Activated CD4-positive, alpha-beta T cell treated with anti-CD3 and anti-CD28 coated beads, Interleukin-2, Interleukin-6, amounts not matched to agents 100 ng/mL and 50 ng/mL, durations not matched to agents 16 hours and 8 hours (primary cell): ENCODE measurements around the gene PCSK6.
"Not testable (repeated sequence)": the region's sequence is repeated elsewhere in the genome, so short reads cannot be mapped to it uniquely, and the experiment has no call there.

ENCODE experiments used
- DNase-seq: peaks from one replicate; pipeline ENCODE4 v3.0.0-alpha.2; 2020

PCSK6 gene

GRCh38 chr15:101428758-101429157 is 60.7 kb downstream of the PCSK6 start:
- no peak for DNase-seq

- DNase-seq: no peak
Observed at GRCh38 chr15:101427606-101428487, 61.7 kb downstream of the PCSK6 start.

GRCh38 chr15:101426761-101427333 is 62.7 kb downstream of the PCSK6 start:
- DNase-seq: no peak

GRCh38 chr15:101425787-101426365 is 63.6 kb downstream of the PCSK6 start:
- no peak for DNase-seq

- no peak for DNase-seq
Observed at GRCh38 chr15:101424984-101425383, 64.5 kb downstream of the PCSK6 start.

- no peak for DNase-seq
Observed at GRCh38 chr15:101420232-101420631, 69.3 kb downstream of the PCSK6 start.

- not testable (repeated sequence) for DNase-seq
Observed at GRCh38 chr15:101416475-101416874, 73.0 kb downstream of the PCSK6 start.

- DNase-seq: no peak
Observed at GRCh38 chr15:101413239-101413638, 76.3 kb downstream of the PCSK6 start.

GRCh38 chr15:101411581-101411980 is 77.9 kb downstream of the PCSK6 start:
- no peak for DNase-seq

GRCh38 chr15:101411085-101411484 is 78.4 kb downstream of the PCSK6 start:
- no peak for DNase-seq

GRCh38 chr15:101410612-101411011 is 78.9 kb downstream of the PCSK6 start:
- no peak for DNase-seq

- no peak for DNase-seq
Observed at GRCh38 chr15:101409621-101410020, 79.9 kb downstream of the PCSK6 start.

- no peak for DNase-seq
Observed at GRCh38 chr15:101407966-101408775, 81.3 kb downstream of the PCSK6 start.

- DNase-seq: no peak
Observed at GRCh38 chr15:101407439-101407838, 82.1 kb downstream of the PCSK6 start.

- DNase-seq: no peak
Observed at GRCh38 chr15:101406526-101407195, 82.8 kb downstream of the PCSK6 start.

GRCh38 chr15:101406036-101406435 is 83.5 kb downstream of the PCSK6 start:
- DNase-seq: no peak

- DNase-seq: no peak
Observed at GRCh38 chr15:101404245-101404644, 85.3 kb downstream of the PCSK6 start.

GRCh38 chr15:101402883-101403282 is 86.6 kb downstream of the PCSK6 start:
- DNase-seq: not testable (repeated sequence)

GRCh38 chr15:101401286-101401685 is 88.2 kb downstream of the PCSK6 start:
- no peak for DNase-seq

- no peak for DNase-seq
Observed at GRCh38 chr15:101399431-101399830, 90.1 kb downstream of the PCSK6 start.

- no peak for DNase-seq
Observed at GRCh38 chr15:101398247-101398646, 91.3 kb downstream of the PCSK6 start.

- no peak for DNase-seq
Observed at GRCh38 chr15:101397521-101398003, 91.9 kb downstream of the PCSK6 start.
